Measurements from ENCODE around the gene EPB41L2.

Gene EPB41L2

DNA sequence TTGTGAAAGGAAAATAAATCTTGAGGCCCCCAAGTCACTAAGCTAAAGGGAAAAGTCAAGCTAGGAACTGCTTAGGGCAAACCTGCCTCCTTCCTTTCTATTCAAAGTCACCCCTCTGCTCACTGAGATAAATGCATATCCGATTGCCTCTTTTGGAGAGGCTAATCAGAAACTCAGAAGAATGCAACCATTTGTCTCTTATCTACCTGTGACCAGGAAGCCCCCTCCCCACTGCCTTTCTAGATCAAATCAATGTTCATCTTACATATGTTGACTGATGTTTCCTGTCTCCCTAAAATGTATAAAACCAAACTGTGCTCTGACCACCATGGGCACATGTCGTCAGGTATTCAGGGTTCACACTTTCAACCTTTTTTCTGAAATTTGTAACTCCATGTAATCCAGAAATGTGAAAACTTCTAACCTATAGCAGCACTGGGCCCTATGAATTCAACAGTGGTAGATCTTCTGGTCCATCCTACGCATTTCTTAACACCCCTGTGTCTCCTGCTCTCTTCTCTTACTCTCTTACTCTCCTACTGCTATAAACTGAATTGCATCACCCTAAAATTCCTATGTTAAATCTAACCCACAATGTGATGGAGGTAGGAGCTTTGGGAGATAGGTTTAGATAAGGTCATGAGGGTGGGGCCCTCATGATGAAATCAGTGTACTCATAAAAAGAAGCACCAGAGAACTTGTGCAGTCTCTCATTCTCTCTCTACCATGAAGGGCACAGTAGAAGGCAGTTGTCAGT, 89.3 kb downstream of the EPB41L2 start:
- TF ChIP-seq CTCF (IDR thresholded peaks at IDR 0.05): no peak

- TF ChIP-seq CTCF (IDR thresholded peaks at IDR 0.05): no peak
Observed at GRCh38 chr6:130971504-130971903, 91.5 kb downstream of the EPB41L2 start.

DNA sequence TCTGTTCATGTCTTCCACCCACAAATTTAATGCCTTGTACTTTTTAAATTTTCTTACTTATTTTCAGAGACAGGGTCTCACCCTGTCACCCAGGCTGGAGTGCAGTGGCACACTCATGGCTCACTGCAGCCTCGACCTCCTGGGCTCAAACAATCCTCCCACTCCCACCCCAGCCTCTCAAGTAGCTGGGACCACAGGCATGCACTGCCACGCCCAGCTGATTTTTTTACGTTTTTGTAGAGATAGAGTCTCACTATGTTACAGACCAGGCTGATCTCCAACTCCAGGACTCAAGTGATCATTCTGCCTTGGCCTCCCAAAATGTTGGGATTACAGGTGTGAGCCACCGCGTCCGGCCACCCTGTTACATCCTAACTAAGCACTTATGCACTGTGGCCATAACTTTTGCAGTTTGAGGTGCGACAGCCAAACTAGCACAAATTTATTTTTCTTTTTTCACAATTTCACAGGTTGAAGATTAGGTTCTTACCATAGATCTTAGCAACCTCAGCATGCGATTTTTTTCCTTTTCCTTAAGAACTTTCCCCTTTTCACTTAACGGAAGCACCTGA, 92.1 kb downstream of the EPB41L2 start:
- TF ChIP-seq CTCF (IDR thresholded peaks at IDR 0.05): no peak

DNA sequence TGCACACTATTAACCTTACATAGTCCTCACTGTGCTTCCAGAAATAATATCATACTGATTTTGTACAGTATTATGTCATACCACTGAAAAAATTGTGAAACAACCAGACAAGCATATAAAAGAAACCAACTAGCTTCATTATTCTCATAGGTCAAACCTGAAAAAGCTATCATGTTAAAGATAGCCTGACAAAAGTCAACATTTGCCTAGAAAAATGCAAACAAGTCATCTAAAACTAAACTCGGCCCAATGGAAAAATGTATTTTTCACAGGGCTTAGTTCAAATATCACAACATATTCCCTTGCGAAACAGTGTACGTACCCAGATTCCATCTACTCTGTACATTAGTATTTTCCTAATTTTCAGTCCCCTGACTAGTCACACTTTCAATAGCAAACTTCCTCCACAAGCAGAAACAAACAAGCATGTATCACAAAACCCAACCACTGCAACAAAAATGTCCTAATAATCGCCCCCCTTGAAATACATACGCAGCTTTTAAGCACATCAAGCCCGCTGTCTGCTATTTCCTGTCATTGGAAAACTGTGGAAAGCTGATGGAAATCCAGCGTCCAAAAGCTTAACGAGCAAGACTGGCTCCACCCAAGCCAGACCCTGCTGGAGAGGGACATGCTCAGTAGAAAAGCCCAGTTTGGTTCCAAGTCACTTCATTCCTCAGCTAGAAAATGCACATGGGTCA, 93.1 kb downstream of the EPB41L2 start:
- no peak for TF ChIP-seq CTCF (IDR thresholded peaks at IDR 0.05)

GRCh38 chr6:130969166-130969565, 93.9 kb downstream of the EPB41L2 start:
- TF ChIP-seq CTCF (IDR thresholded peaks at IDR 0.05): no peak

- no peak for TF ChIP-seq CTCF (IDR thresholded peaks at IDR 0.05)
Observed at GRCh38 chr6:130968476-130968875, 94.6 kb downstream of the EPB41L2 start.

DNA sequence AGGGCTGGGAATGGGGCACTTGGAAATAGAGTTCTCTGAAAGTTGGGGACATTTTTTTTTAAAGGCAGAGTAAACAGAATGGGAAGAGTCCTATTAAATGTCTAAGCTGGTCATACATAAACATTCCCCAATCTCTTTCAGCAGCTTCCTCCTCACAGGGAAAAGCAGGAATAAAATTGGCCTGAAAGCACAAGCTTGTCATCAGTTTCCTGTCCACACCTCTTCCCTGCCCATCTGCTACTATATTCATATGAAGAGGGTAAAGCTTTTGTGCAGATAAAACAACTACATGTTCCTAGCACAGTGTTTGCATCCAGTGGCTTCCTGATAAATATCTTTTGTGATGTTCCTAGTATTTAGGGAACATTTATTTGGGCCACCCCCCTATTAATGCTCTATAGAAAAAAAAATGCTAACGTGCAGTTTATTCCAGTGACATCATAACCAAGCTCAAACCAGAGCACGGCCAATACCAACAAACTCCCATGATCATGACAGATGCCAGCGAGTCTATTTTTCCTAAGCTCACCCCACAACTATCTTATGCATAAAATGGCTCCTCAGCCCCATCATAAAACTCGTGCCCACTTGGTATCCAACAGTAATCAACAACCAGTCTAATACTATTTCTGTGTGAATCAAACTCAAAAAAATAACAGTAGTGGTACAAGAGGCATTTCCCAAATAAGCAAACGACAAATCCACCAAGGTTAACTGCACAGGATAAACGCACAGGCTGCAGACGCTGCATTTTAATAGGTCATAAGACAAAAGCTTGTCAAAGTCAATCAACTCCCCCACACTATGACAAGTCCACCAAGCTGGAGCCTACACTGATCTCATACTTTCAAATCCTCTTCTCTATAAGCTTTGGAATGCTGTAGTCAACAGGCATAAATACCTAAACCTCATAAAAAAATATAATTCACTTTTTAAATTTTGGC, 95.3 kb downstream of the EPB41L2 start:
- TF ChIP-seq CTCF (IDR thresholded peaks at IDR 0.05): no peak
